Naive B cell (primary cell): ENCODE results near the gene WIZ. TPM values are rescaled to one million over a fixed set of nuclear protein-coding genes. Genes with fewer than 3 reads are reported as not detected.
"Not testable (repeated sequence)": the region's sequence is repeated elsewhere in the genome, so short reads cannot be mapped to it uniquely, and the experiment has no call there.

Experiments
- ATAC-seq, 2 donors: fragments of 150-1000 bp; cut with Tn5 transposase; 2 replicates each; pipeline ENCODE4 v1.10.0; 2021; ENCODE audit warnings: low read depth in 2 of 2, mild to moderate bottlenecking in 2 of 2, moderate library complexity in 2 of 2
- DNase-seq: peaks from one replicate; pipeline ENCODE4 v3.0.0; 2022
- H3K27ac Mint-ChIP-seq, 6 donors: one replicate each; pipeline ENCODE4 v1.8.0; 2020 to 2022; ENCODE audit warnings: mild to moderate bottlenecking in 6 of 6, mixed read lengths in 6 of 6, moderate library complexity in 5 of 6, inconsistent platforms in 2 of 6
- H3K27me3 Mint-ChIP-seq, 3 donors: one replicate each; pipeline ENCODE4 v1.8.0; 2021 to 2022; ENCODE audit warnings: mixed read lengths in 3 of 3, mild to moderate bottlenecking in 1 of 3
- H3K36me3 Mint-ChIP-seq, 2 donors: one replicate each; pipeline ENCODE4 v1.8.0; 2020 to 2022; ENCODE audit warnings: mixed read lengths in 2 of 2, inconsistent platforms in 1 of 2, mild to moderate bottlenecking in 1 of 2
- H3K4me1 Mint-ChIP-seq, 3 donors: one replicate each; pipeline ENCODE4 v1.8.0; 2020 to 2022; ENCODE audit warnings: mixed read lengths in 3 of 3, inconsistent platforms in 1 of 3, mild to moderate bottlenecking in 1 of 3, moderate library complexity in 1 of 3
- H3K4me3 Mint-ChIP-seq, 8 donors: one replicate each; pipeline ENCODE4 v1.8.0; 2020 to 2022; ENCODE audit warnings: mild to moderate bottlenecking in 8 of 8, mixed read lengths in 8 of 8, moderate library complexity in 8 of 8, inconsistent platforms in 2 of 8
- H3K9me3 Mint-ChIP-seq, 7 donors: one replicate each; pipeline ENCODE4 v1.8.0; 2020 to 2022; ENCODE audit warnings: mixed read lengths in 7 of 7, mild to moderate bottlenecking in 5 of 7, inconsistent platforms in 2 of 7, moderate library complexity in 1 of 7
- polyA plus RNA-seq, 6 donors: library from polyadenylated mRNA; unstranded; fragments of 300-500 nt; fragmentation: Illumina TruSeq; gene quantifications; one replicate each; pipeline ENCODE4 v1.2.3, GENCODE V29; 2021; ENCODE audit warnings: low read depth in 6 of 6

Gene WIZ
- 1 to 10 TPM in 1 of 6 donors, under 1 TPM in 5; 0.15 to 1.4 (median 0.66) TPM for polyA plus RNA-seq

GRCh38 chr19:15449620-15450527 is at the start of gene WIZ:
Gene WIZ, minus strand, starts transcription at chr19:15449956. Its CDS starts 1,649 bp downstream, at chr19:15448307.
- peaks cover 20 to 36% (median 29%) of the 10 kb centered on the region in 3 donors for H3K4me1 Mint-ChIP-seq
- DNase-seq (peak; percentile 79), ATAC-seq (peak; percentile 79 to 84)
- peak within 1 kb of the TSS; percentile 75 to 93 (median 85) for H3K4me3 Mint-ChIP-seq
- no peaks in the 10 kb centered on the region for H3K9me3 Mint-ChIP-seq
- no peaks in the 10 kb centered on the region for H3K27me3 Mint-ChIP-seq
- H3K27ac Mint-ChIP-seq, result peak within 1 kb of the TSS; percentile 86 to 98 (median 96)
- H3K36me3 Mint-ChIP-seq, result peaks cover 0 to 11% of the 10 kb centered on the region in 2 donors

- Mint-ChIP-seq H3K27ac (peak overlapping the region in 1 of 6 donors; percentile 20), H3K27me3 (peaks cover 9 to 34% (median 33%) of the 10 kb centered on the region in 3 donors), H3K4me1 (no peaks in the 10 kb centered on the region), H3K4me3 (no peak overlapping the region), H3K9me3 (peaks cover 0 to 9% (median 2%) of the 10 kb centered on the region in 7 donors), H3K36me3 (no peaks in the 10 kb centered on the region)
- DNase-seq, result no peak
- no peak for ATAC-seq
These were observed 49.2 kb upstream of the WIZ start for GRCh38 chr19:15498910-15499309.

DNA sequence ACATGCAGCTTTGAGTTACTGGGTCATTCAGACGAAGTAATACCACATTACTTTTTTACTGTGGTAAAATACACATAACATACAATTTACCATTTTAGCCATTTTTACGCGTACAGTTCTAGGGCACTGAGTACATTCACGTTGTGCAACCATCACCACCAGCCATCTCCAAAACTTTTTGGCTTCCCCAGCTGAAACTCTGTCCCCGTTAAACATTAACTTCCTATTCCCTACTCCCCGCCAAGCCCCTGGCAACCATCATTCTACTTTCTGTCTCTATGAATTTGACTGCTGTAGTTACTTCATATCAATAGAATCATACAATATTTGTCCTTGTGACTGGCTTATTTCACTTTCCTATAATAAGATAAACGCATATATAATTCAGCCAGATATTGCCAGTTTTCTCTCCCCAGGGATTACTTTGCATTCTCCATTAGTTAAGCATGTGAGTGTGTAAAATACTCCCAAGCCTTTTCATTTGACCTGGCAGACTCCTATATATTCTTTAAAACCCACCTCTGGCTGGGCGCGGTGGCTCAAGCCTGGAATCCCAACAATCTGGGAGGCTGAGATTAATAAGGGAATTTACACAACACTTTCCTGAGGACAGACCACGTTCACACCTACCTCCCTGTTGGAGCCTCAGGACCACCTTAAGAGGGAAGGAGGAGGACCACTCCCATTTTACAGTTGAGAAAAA is 48.6 kb upstream of the WIZ start:
- H3K27ac Mint-ChIP-seq, result no peak overlapping the region
- H3K4me1 Mint-ChIP-seq, result no peaks in the 10 kb centered on the region
- peaks cover 11 to 34% (median 33%) of the 10 kb centered on the region in 3 donors for H3K27me3 Mint-ChIP-seq
- no peaks in the 10 kb centered on the region for H3K36me3 Mint-ChIP-seq
- H3K9me3 Mint-ChIP-seq, result peaks cover 0 to 9% (median 2%) of the 10 kb centered on the region in 7 donors
- H3K4me3 Mint-ChIP-seq, result no peak overlapping the region
- ATAC-seq (no peak), DNase-seq (no peak)

DNA sequence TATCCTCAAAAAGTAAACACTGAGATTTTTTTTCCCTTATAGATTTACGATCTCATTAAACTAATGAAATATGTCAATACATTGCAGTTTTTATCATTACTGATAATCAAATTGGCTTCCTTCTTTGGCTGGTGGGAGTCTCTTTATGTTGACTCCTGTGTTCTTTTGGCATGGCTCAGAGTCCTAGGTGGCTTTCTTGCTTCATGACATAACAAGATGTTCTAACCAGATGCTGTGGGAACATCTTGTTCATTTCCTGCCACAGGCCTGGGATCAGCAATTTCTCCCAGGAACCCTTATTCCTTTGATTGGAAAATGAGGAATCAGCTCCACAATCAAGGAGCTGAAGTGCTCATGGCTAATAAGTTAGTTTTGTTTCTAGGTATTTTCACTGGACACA is 45.4 kb upstream of the WIZ start:
- Mint-ChIP-seq H3K4me3 (no peak overlapping the region), H3K36me3 (no peaks in the 10 kb centered on the region), H3K4me1 (no peaks in the 10 kb centered on the region), H3K27me3 (peaks cover 18 to 29% (median 25%) of the 10 kb centered on the region in 3 donors), H3K27ac (no peak overlapping the region), H3K9me3 (peaks cover 0 to 8% (median 2%) of the 10 kb centered on the region in 7 donors)
- ATAC-seq (no peak), DNase-seq (no peak)

DNA sequence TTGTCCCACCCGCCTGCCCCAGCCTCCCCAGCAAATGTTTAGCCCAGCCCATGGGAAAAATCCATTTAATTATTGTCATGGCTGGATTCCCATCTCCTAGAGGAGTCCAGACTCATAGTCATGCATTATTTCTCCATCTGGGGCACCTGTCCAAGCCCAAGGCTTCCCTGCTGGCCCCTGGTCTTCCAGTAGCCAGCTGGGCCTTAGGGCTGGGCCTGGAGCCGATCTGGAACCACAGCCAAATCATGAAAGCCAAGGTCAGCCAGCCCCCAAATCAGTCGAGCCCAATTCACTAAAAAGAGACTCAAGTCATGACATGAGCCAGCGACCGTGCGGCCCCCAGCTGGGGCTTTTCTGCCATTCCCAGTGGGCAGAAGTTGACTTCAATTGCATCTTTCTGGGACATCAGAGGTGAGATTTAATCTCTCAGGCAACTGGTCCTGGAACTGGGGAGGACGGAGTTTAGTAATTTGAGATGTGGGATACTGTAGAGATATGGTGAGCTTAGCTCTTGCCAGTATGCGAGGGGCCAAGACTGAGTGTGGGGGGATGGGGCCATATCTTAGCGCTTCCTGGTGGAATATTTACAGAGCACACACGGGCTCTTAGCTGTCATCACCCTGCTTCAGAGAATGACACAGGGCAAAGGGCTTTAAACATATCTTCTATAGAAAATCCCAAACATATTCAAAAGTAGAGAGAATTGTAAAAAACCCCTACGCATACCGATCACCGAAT is 38.9 kb upstream of the WIZ start:
- Mint-ChIP-seq H3K27ac (peak overlapping the region in 1 of 6 donors; percentile 59), H3K9me3 (peaks cover 0 to 14% (median 4%) of the 10 kb centered on the region in 7 donors), H3K27me3 (peaks cover 6 to 9% (median 6%) of the 10 kb centered on the region in 3 donors), H3K36me3 (no peaks in the 10 kb centered on the region), H3K4me3 (no peak overlapping the region), H3K4me1 (no peaks in the 10 kb centered on the region)
- DNase-seq (no peak), ATAC-seq (no peak)

GRCh38 chr19:15487038-15487437 is 37.3 kb upstream of the WIZ start:
- DNase-seq (no peak), ATAC-seq (no peak)
- H3K4me1 Mint-ChIP-seq, result no peaks in the 10 kb centered on the region
- H3K36me3 Mint-ChIP-seq, result no peaks in the 10 kb centered on the region
- no peaks in the 10 kb centered on the region for H3K27me3 Mint-ChIP-seq
- no peak overlapping the region for H3K27ac Mint-ChIP-seq
- no peak overlapping the region for H3K4me3 Mint-ChIP-seq
- H3K9me3 Mint-ChIP-seq, result peaks cover 0 to 10% (median 4%) of the 10 kb centered on the region in 7 donors

GRCh38 chr19:15485768-15486167 is 36.0 kb upstream of the WIZ start:
- H3K27me3 Mint-ChIP-seq, H3K4me1 Mint-ChIP-seq, H3K27ac Mint-ChIP-seq, H3K36me3 Mint-ChIP-seq, H3K4me3 Mint-ChIP-seq, DNase-seq, ATAC-seq, H3K9me3 Mint-ChIP-seq: not testable (repeated sequence)

GRCh38 chr19:15480996-15481395 is 31.2 kb upstream of the WIZ start:
- ATAC-seq, H3K4me3 Mint-ChIP-seq, H3K9me3 Mint-ChIP-seq, DNase-seq, H3K27me3 Mint-ChIP-seq, H3K36me3 Mint-ChIP-seq, H3K27ac Mint-ChIP-seq, H3K4me1 Mint-ChIP-seq: not testable (repeated sequence)

DNA sequence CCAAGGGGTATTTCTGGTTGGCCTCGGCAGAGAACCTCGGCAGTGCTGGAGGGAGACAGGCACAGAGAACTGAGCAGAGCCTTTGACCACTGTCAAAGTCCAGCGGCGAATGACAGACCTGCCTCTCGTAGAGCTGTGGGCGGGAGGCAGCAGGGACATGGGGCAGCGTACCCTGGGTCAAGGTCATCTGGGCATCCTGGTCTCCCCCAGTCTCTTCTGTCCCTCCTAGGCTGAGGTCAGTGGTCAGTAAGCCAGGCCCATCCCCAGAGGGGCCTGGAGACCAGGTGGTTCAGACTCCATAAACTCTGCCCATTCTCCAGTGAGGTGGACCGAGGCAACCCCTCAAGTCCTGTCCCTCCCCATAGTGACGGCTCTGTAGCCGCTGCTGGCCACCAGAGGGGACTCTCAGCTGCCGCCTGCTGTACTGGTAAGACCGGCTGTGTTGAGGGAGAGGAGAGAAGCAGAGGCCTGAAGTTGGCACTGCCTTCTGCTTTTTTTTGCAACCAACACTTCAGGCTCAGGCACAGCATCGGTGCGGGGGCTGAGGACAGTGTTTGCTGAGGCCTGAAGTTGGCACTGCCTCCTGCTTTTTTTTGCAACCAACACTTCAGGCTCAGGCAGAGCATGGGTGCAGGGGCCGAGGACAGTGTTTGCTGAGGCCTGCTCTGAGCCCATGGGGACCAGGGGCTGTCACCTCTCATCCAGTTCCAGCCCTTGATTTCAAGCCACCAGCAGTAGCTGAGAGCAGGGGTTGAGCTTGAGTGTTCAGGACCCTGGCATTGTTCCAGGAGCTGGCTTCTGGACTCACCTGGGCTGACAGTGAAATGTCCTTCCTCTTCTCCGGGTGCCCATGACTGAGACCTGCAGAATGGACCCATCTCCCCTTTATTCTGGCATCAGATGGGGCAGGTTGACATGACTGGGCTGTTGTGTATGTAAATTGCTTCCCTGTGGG is 29.9 kb upstream of the WIZ start, which contains the start of gene PGLYRP2:
Gene PGLYRP2, minus strand, starts transcription at position 111 of the 955 bp plus-strand sequence. CDS start 130 bp downstream, outside the sequence.
- ATAC-seq (no peak), DNase-seq (no peak)
- H3K4me3 Mint-ChIP-seq, result no peak within 1 kb of the TSS
- H3K4me1 Mint-ChIP-seq, result peaks cover 0 to 3% (median 0%) of the 10 kb centered on the region in 3 donors
- no peaks in the 10 kb centered on the region for H3K27me3 Mint-ChIP-seq
- peaks cover 0 to 3% (median 0%) of the 10 kb centered on the region in 7 donors for H3K9me3 Mint-ChIP-seq
- no peaks in the 10 kb centered on the region for H3K36me3 Mint-ChIP-seq
- H3K27ac Mint-ChIP-seq, result peak within 1 kb of the TSS in 4 of 6 donors; percentile 2 to 36 (median 15)

DNA sequence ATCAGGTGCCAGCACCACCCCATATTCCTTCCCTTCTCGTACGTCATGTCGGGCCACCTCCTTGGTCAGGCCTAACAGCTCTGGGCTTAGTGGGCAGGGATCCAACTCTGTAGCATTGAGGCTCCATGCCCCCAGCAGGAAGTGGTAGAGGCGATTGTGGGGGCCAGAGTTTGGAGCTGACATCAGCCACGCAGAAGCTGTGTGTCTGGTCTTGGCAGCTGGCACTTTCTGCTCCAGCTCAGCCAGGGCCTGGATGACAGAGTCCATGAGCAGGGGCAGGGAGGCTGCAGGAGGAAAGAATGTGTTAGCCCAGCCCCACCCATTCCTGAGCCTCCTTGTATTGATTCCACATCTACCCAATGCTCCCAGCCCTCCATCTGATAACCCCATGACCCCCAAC is 26.6 kb upstream of the WIZ start:
- DNase-seq, result no peak
- H3K27ac Mint-ChIP-seq, result no peak overlapping the region
- H3K27me3 Mint-ChIP-seq, result peaks cover 0 to 7% (median 5%) of the 10 kb centered on the region in 3 donors
- no peak for ATAC-seq
- H3K9me3 Mint-ChIP-seq, result peaks cover 0 to 3% (median 0%) of the 10 kb centered on the region in 7 donors
- H3K4me3 Mint-ChIP-seq, result no peak overlapping the region
- no peaks in the 10 kb centered on the region for H3K36me3 Mint-ChIP-seq
- peaks cover 0 to 3% (median 0%) of the 10 kb centered on the region in 3 donors for H3K4me1 Mint-ChIP-seq

GRCh38 chr19:15475611-15476010 is 25.9 kb upstream of the WIZ start:
- Mint-ChIP-seq H3K27me3 (peaks cover 0 to 12% (median 5%) of the 10 kb centered on the region in 3 donors), H3K36me3 (no peaks in the 10 kb centered on the region), H3K9me3 (peaks cover 0 to 3% (median 0%) of the 10 kb centered on the region in 7 donors), H3K27ac (no peak overlapping the region), H3K4me3 (no peak overlapping the region), H3K4me1 (peaks cover 0 to 3% (median 0%) of the 10 kb centered on the region in 3 donors)
- DNase-seq (no peak), ATAC-seq (no peak)

GRCh38 chr19:15475169-15475568 is 25.4 kb upstream of the WIZ start:
- Mint-ChIP-seq H3K27ac (no peak overlapping the region), H3K4me1 (peaks cover 1 to 4% (median 2%) of the 10 kb centered on the region in 3 donors), H3K36me3 (no peaks in the 10 kb centered on the region), H3K27me3 (peaks cover 3 to 15% (median 5%) of the 10 kb centered on the region in 3 donors), H3K4me3 (no peak overlapping the region), H3K9me3 (peaks cover 0 to 3% (median 0%) of the 10 kb centered on the region in 7 donors)
- ATAC-seq, result no peak
- no peak for DNase-seq
